ENCODE results near the gene GAREM1.

GAREM1 gene

DNA sequence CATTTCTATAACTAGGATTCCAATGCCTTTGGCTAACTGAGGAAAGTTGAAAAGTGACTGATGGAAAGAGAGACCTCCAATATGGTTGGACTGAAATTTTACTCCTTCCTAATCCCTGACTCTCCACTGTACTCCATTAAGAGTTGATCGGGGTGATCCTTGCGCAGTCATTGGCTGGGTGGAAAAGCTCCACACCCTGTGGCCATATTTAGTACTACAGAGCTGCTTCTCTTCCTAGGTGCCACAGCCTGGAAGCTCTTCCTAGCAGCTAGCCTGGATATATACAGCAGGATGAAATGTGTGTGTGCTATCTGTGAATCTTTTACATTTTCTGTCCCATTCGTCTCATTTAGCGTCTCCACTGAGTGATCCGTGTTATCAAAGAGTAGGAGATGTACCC lies 209.7 kb downstream of the GAREM1 start:
- no CpG with 5 or more reads among the region's 5 CpGs for WGBS, 2 donors (ENCODE audit: extremely low coverage in 2 of 2, insufficient read length in 2 of 2, insufficient replicate concordance in 1 of 2)
- Histone ChIP-seq H3K4ac (ENCODE audit: low read length) (no peak overlapping the region), H2BK5ac (ENCODE audit: low read length) (no peak overlapping the region), H2BK12ac (ENCODE audit: low read length) (no peak overlapping the region), H3K36me3 (replicated peaks in 1 of 2; ENCODE audit: control insufficient read depth in 2 of 2, insufficient read depth in 2 of 2, low read length in 2 of 2) (no peaks in the 10 kb centered on the region), H2BK120ac (ENCODE audit: low read depth, low read length) (no peak overlapping the region), H3K18ac (ENCODE audit: low read length) (no peak overlapping the region), H3K14ac (ENCODE audit: low read length) (no peak overlapping the region), H3K79me1 (ENCODE audit: low read depth, low read length) (no peaks in the 10 kb centered on the region), H3K27me3 (ENCODE audit: control insufficient read depth in 3 of 3, insufficient read depth in 3 of 3, low read depth in 1 of 3, low read length in 3 of 3) (no peaks in the 10 kb centered on the region), H3K4me2 (ENCODE audit: insufficient read depth, low read length, poor library complexity, severe bottlenecking) (no peak overlapping the region), H3K4me3 (ENCODE audit: low read length in 2 of 2) (no peak overlapping the region), H4K91ac (ENCODE audit: low read depth, low read length, poor library complexity) (no peak overlapping the region), H4K8ac (ENCODE audit: low read depth, low read length) (no peak overlapping the region), H2AFZ (ENCODE audit: low read length) (no peak overlapping the region), H2BK15ac (ENCODE audit: low read length) (no peak overlapping the region), H3K9me3 (replicated peaks in 1 of 2; ENCODE audit: control insufficient read depth in 2 of 2, insufficient read depth in 1 of 2, low read depth in 1 of 2, low read length in 2 of 2) (no peaks in the 10 kb centered on the region), H3K27ac (replicated peaks; ENCODE audit: low read length) (no peak overlapping the region), H3K23ac (ENCODE audit: low read depth, low read length, poor library complexity) (no peak overlapping the region), H3K9ac (ENCODE audit: low read depth, low read length, poor library complexity) (no peak overlapping the region), H2AK5ac (ENCODE audit: low read depth, low read length) (no peak overlapping the region), H3K4me1 (ENCODE audit: control insufficient read depth in 2 of 2, insufficient read depth in 1 of 2, low read depth in 1 of 2, low read length in 2 of 2) (no peaks in the 10 kb centered on the region)
- DNase-seq (ENCODE audit: low spot score): no peak

DNA sequence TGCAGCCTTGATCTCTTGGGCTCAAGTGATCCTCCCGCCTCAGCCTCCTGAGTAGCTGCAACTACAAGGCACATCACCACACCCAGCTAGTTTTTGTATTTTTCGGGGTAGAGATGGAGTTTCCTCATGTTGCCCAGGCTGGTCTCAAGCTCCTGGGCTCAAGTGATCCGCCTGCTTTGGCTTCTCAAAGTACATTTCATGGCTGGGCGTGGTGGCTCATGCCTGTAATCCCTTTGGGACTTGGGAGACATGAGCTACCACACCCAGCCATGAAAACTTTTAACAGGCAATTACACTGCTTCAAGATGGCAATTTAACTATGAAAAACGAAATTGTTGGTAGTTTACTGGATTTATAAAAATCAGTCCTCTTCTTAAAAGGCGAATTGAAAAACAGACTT lies 211.1 kb downstream of the GAREM1 start:
- Histone ChIP-seq H3K23ac (ENCODE audit: low read depth, low read length, poor library complexity) (no peak overlapping the region), H3K4me1 (ENCODE audit: control insufficient read depth in 2 of 2, insufficient read depth in 1 of 2, low read depth in 1 of 2, low read length in 2 of 2) (no peaks in the 10 kb centered on the region), H2AK5ac (ENCODE audit: low read depth, low read length) (no peak overlapping the region), H3K27me3 (ENCODE audit: control insufficient read depth in 3 of 3, insufficient read depth in 3 of 3, low read depth in 1 of 3, low read length in 3 of 3) (no peaks in the 10 kb centered on the region), H2BK120ac (ENCODE audit: low read depth, low read length) (no peak overlapping the region), H3K9me3 (replicated peaks in 1 of 2; ENCODE audit: control insufficient read depth in 2 of 2, insufficient read depth in 1 of 2, low read depth in 1 of 2, low read length in 2 of 2) (no peaks in the 10 kb centered on the region), H3K4me2 (ENCODE audit: insufficient read depth, low read length, poor library complexity, severe bottlenecking) (no peak overlapping the region), H2BK15ac (ENCODE audit: low read length) (no peak overlapping the region), H3K9ac (ENCODE audit: low read depth, low read length, poor library complexity) (no peak overlapping the region), H4K8ac (ENCODE audit: low read depth, low read length) (no peak overlapping the region), H3K4ac (ENCODE audit: low read length) (no peak overlapping the region), H4K91ac (ENCODE audit: low read depth, low read length, poor library complexity) (no peak overlapping the region), H3K36me3 (replicated peaks in 1 of 2; ENCODE audit: control insufficient read depth in 2 of 2, insufficient read depth in 2 of 2, low read length in 2 of 2) (peaks cover 0 to under 1% of the 10 kb centered on the region in 2 donors), H3K4me3 (ENCODE audit: low read length in 2 of 2) (no peak overlapping the region), H2BK12ac (ENCODE audit: low read length) (no peak overlapping the region), H3K14ac (ENCODE audit: low read length) (no peak overlapping the region), H2BK5ac (ENCODE audit: low read length) (no peak overlapping the region), H3K18ac (ENCODE audit: low read length) (no peak overlapping the region), H3K79me1 (ENCODE audit: low read depth, low read length) (no peaks in the 10 kb centered on the region), H3K27ac (replicated peaks; ENCODE audit: low read length) (no peak overlapping the region), H2AFZ (ENCODE audit: low read length) (no peak overlapping the region)
- DNase-seq (ENCODE audit: low spot score): no peak
- no CpG with 5 or more reads among the region's 6 CpGs for WGBS, 2 donors (ENCODE audit: extremely low coverage in 2 of 2, insufficient read length in 2 of 2, insufficient replicate concordance in 1 of 2)

DNA sequence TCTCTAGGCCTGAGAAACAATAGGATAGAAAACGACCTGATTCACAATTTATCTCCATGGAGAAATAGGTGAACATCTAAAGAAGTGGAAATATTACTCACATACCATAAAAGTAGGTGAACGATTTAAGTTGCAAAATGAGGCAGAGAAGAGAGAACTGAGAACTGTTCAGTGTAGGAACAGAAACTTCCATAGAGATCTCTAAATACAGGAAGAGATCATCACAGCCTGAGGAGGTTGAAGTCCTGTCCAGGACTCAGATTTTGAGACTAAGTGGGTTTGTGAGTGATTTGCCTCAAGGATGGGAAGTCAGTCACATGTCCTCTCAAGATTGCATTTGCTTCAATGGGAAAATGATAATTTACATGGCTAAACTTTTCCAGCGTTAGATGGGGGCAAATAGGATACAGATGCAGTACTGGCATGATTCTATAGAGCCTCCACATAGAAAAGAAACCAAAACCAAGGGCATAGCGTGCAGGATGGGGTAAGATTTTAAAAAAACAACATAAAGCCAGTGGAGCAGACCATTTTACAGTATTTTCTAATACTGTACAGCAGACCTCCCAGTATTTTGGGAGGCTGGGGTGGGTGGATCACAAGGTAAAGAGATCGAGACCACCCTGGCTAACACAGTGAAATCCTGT lies 212.0 kb downstream of the GAREM1 start:
- no peak for DNase-seq (ENCODE audit: low spot score)
- H3K4ac ChIP-seq (ENCODE audit: low read length): no peak overlapping the region
- H3K4me1 ChIP-seq (ENCODE audit: control insufficient read depth in 2 of 2, insufficient read depth in 1 of 2, low read depth in 1 of 2, low read length in 2 of 2): no peaks in the 10 kb centered on the region
- no peak overlapping the region for H3K14ac ChIP-seq (ENCODE audit: low read length)
- no peak overlapping the region for H2AK5ac ChIP-seq (ENCODE audit: low read depth, low read length)
- no peaks in the 10 kb centered on the region for H3K9me3 ChIP-seq (replicated peaks in 1 of 2; ENCODE audit: control insufficient read depth in 2 of 2, insufficient read depth in 1 of 2, low read depth in 1 of 2, low read length in 2 of 2)
- no peak overlapping the region for H2BK12ac ChIP-seq (ENCODE audit: low read length)
- H3K9ac ChIP-seq (ENCODE audit: low read depth, low read length, poor library complexity): no peak overlapping the region
- no peak overlapping the region for H2AFZ ChIP-seq (ENCODE audit: low read length)
- no CpG with 5 or more reads among the region's 5 CpGs for WGBS, 2 donors (ENCODE audit: extremely low coverage in 2 of 2, insufficient read length in 2 of 2, insufficient replicate concordance in 1 of 2)
- no peak overlapping the region for H3K23ac ChIP-seq (ENCODE audit: low read depth, low read length, poor library complexity)
- no peak overlapping the region for H4K8ac ChIP-seq (ENCODE audit: low read depth, low read length)
- H3K4me3 ChIP-seq (ENCODE audit: low read length in 2 of 2): no peak overlapping the region
- H3K79me1 ChIP-seq (ENCODE audit: low read depth, low read length): no peaks in the 10 kb centered on the region
- H3K27me3 ChIP-seq (ENCODE audit: control insufficient read depth in 3 of 3, insufficient read depth in 3 of 3, low read depth in 1 of 3, low read length in 3 of 3): no peaks in the 10 kb centered on the region
- no peak overlapping the region for H3K18ac ChIP-seq (ENCODE audit: low read length)
- no peak overlapping the region for H4K91ac ChIP-seq (ENCODE audit: low read depth, low read length, poor library complexity)
- no peak overlapping the region for H2BK15ac ChIP-seq (ENCODE audit: low read length)
- H2BK5ac ChIP-seq (ENCODE audit: low read length): no peak overlapping the region
- peaks cover 0 to 2% of the 10 kb centered on the region in 2 donors for H3K36me3 ChIP-seq (replicated peaks in 1 of 2; ENCODE audit: control insufficient read depth in 2 of 2, insufficient read depth in 2 of 2, low read length in 2 of 2)
- no peak overlapping the region for H3K27ac ChIP-seq (replicated peaks; ENCODE audit: low read length)
- no peak overlapping the region for H3K4me2 ChIP-seq (ENCODE audit: insufficient read depth, low read length, poor library complexity, severe bottlenecking)
- no peak overlapping the region for H2BK120ac ChIP-seq (ENCODE audit: low read depth, low read length)

DNA sequence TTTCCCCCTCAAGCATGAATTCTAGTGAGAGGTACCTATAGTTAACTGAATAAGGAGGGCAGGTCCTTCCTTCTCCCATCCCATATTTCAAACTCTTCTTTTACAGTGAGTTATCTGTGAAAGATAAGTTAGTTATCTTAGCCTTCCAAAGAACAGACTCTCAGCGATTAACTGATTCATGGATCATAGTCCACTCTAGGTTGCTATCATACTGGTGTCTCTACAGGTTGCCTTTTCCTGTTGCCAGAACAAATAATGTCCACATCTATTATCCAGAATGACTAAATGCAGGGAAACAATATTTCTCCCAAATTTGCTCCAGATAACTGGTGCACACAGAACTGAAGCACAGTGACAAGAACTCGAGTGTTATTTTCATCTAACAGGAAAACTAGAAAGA lies 212.5 kb downstream of the GAREM1 start:
- Histone ChIP-seq H3K27me3 (ENCODE audit: control insufficient read depth in 3 of 3, insufficient read depth in 3 of 3, low read depth in 1 of 3, low read length in 3 of 3) (no peaks in the 10 kb centered on the region), H2AK5ac (ENCODE audit: low read depth, low read length) (no peak overlapping the region), H3K36me3 (replicated peaks in 1 of 2; ENCODE audit: control insufficient read depth in 2 of 2, insufficient read depth in 2 of 2, low read length in 2 of 2) (peaks cover 0 to 2% of the 10 kb centered on the region in 2 donors), H3K18ac (ENCODE audit: low read length) (no peak overlapping the region), H2BK15ac (ENCODE audit: low read length) (no peak overlapping the region), H3K27ac (replicated peaks; ENCODE audit: low read length) (no peak overlapping the region), H2BK120ac (ENCODE audit: low read depth, low read length) (no peak overlapping the region), H3K4me2 (ENCODE audit: insufficient read depth, low read length, poor library complexity, severe bottlenecking) (no peak overlapping the region), H3K9ac (ENCODE audit: low read depth, low read length, poor library complexity) (no peak overlapping the region), H3K4me3 (ENCODE audit: low read length in 2 of 2) (no peak overlapping the region), H2BK5ac (ENCODE audit: low read length) (no peak overlapping the region), H3K9me3 (replicated peaks in 1 of 2; ENCODE audit: control insufficient read depth in 2 of 2, insufficient read depth in 1 of 2, low read depth in 1 of 2, low read length in 2 of 2) (no peaks in the 10 kb centered on the region), H2AFZ (ENCODE audit: low read length) (no peak overlapping the region), H3K4me1 (ENCODE audit: control insufficient read depth in 2 of 2, insufficient read depth in 1 of 2, low read depth in 1 of 2, low read length in 2 of 2) (no peaks in the 10 kb centered on the region), H3K23ac (ENCODE audit: low read depth, low read length, poor library complexity) (no peak overlapping the region), H3K4ac (ENCODE audit: low read length) (no peak overlapping the region), H3K14ac (ENCODE audit: low read length) (no peak overlapping the region), H2BK12ac (ENCODE audit: low read length) (no peak overlapping the region), H3K79me1 (ENCODE audit: low read depth, low read length) (no peaks in the 10 kb centered on the region), H4K8ac (ENCODE audit: low read depth, low read length) (no peak overlapping the region), H4K91ac (ENCODE audit: low read depth, low read length, poor library complexity) (no peak overlapping the region)
- no CpG with 5 or more reads among the region's 2 CpGs for WGBS, 2 donors (ENCODE audit: extremely low coverage in 2 of 2, insufficient read length in 2 of 2, insufficient replicate concordance in 1 of 2)
- no peak for DNase-seq (ENCODE audit: low spot score)

Data from neuronal stem cell (in vitro differentiated cells).